ENCODE data around the gene FTCD.

FTCD gene

GRCh38 chr21:46117586-46118315 is 37.6 kb downstream of the FTCD start:
- no peak for TF ChIP-seq CTCF (IDR thresholded peaks at IDR 0.05; ENCODE audit: low read depth, low read length, missing control alignments)
- H3K27ac ChIP-seq = no peak overlapping the region
- no peak for DNase-seq
- no peak overlapping the region for H3K4me3 ChIP-seq (ENCODE audit: low read depth, low read length)
- no peaks in the 10 kb centered on the region for H3K27me3 ChIP-seq (replicated peaks)
- peaks cover 98% of the 10 kb centered on the region for H3K36me3 ChIP-seq (replicated peaks)
- in situ Hi-C loops (cut with HindIII; ENCODE audit: low pct_ligation_motif_present, low sequenced_read_pairs) = no loop called here

- Histone ChIP-seq H3K36me3 (replicated peaks) (peaks cover 98% of the 10 kb centered on the region), H3K27ac (no peak overlapping the region), H3K27me3 (replicated peaks) (no peaks in the 10 kb centered on the region), H3K4me3 (ENCODE audit: low read depth, low read length) (no peak overlapping the region)
- DNase-seq = no peak
- TF ChIP-seq CTCF (IDR thresholded peaks at IDR 0.05; ENCODE audit: low read depth, low read length, missing control alignments) = no peak
- in situ Hi-C loops (cut with HindIII; ENCODE audit: low pct_ligation_motif_present, low sequenced_read_pairs) = no loop called here
Observed at GRCh38 chr21:46116776-46117585, 38.4 kb downstream of the FTCD start.

- in situ Hi-C loops (cut with HindIII; ENCODE audit: low pct_ligation_motif_present, low sequenced_read_pairs) = no loop called here
- H3K36me3 ChIP-seq (replicated peaks) = peaks cover 95% of the 10 kb centered on the region
- no peak for DNase-seq
Observed at GRCh38 chr21:46116189-46116775, 39.1 kb downstream of the FTCD start.

GRCh38 chr21:46115441-46116188 is 39.8 kb downstream of the FTCD start:
- TF ChIP-seq CTCF (IDR thresholded peaks at IDR 0.05; ENCODE audit: low read depth, low read length, missing control alignments) = no peak
- H3K36me3 ChIP-seq (replicated peaks) = peaks cover 95% of the 10 kb centered on the region
- in situ Hi-C loops (cut with HindIII; ENCODE audit: low pct_ligation_motif_present, low sequenced_read_pairs) = no loop called here
- no peak overlapping the region for H3K4me3 ChIP-seq (ENCODE audit: low read depth, low read length)
- H3K27me3 ChIP-seq (replicated peaks) = no peaks in the 10 kb centered on the region
- no peak overlapping the region for H3K27ac ChIP-seq
- DNase-seq = no peak

More at GRCh38 chr21:46116189-46116775, 39.1 kb downstream of the FTCD start:
- Histone ChIP-seq H3K27ac (no peak overlapping the region), H3K4me3 (ENCODE audit: low read depth, low read length) (no peak overlapping the region), H3K27me3 (replicated peaks) (no peaks in the 10 kb centered on the region)
- no peak for TF ChIP-seq CTCF (IDR thresholded peaks at IDR 0.05; ENCODE audit: low read depth, low read length, missing control alignments)

GRCh38 chr21:46114963-46115362 is 40.4 kb downstream of the FTCD start:
- Histone ChIP-seq H3K27me3 (replicated peaks) (no peaks in the 10 kb centered on the region), H3K36me3 (replicated peaks) (peaks cover 90% of the 10 kb centered on the region), H3K27ac (no peak overlapping the region), H3K4me3 (ENCODE audit: low read depth, low read length) (no peak overlapping the region)
- TF ChIP-seq CTCF (IDR thresholded peaks at IDR 0.05; ENCODE audit: low read depth, low read length, missing control alignments) = no peak
- in situ Hi-C loops (cut with HindIII; ENCODE audit: low pct_ligation_motif_present, low sequenced_read_pairs) = no loop called here
- DNase-seq = no peak
